ENCODE data around the gene SAT1. TPM values are rescaled to one million over a fixed set of nuclear protein-coding genes. Genes with fewer than 3 reads are reported as not detected.

The SAT1 gene
- polyA plus RNA-seq, 1 donor (not counting 4 experiments of a cell fraction or from before 2014, with no cell fraction given): 1,607 TPM

DNA sequence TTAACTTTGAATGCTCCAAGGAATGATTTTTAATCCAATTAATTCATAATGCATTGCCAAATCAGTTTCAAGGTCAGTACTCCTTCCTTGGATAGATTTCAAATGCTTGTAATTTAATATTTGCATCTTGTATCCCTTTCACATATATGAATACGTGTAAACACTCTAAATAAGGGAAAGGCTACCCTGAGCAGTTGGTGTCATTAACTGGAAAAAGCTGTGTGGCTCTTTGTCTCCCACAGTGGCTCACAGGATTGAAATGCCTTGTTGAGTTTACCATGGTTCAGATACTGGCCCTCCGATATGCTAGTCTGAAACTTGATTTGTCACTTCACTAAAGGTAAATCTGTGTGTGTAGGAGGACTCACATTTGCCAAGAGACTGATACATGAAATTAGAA is 23.2 kb upstream of the SAT1 start:
- no peaks in the 10 kb centered on the region for H3K9me3 ChIP-seq (ENCODE audit: control insufficient read depth, low read depth, low read length)
- no peak for DNase-seq (ENCODE audit: low read depth, low spot score)
- no peaks in the 10 kb centered on the region for H3K36me3 ChIP-seq (ENCODE audit: control insufficient read depth in 2 of 2, extremely low read depth in 1 of 2, insufficient read depth in 2 of 2, low read length in 2 of 2)
- no peaks in the 10 kb centered on the region for H3K4me1 ChIP-seq (ENCODE audit: control insufficient read depth, extremely low read depth, insufficient read depth, low read length)
- H3K27me3 ChIP-seq (ENCODE audit: control insufficient read depth, extremely low read depth, insufficient read depth, low read length): no peaks in the 10 kb centered on the region
- dilution Hi-C loops (cut with MboI; ENCODE audit: extremely low pct_ligation_motif_present, low sequenced_read_pairs): no loop called here
- H3K4me3 ChIP-seq (ENCODE audit: control insufficient read depth in 2 of 3, extremely low read depth in 1 of 3, insufficient read depth in 2 of 3, low read depth in 1 of 3, low read length in 3 of 3): no peak overlapping the region
- H3K79me2 ChIP-seq (ENCODE audit: control insufficient read depth, insufficient read depth, low read length): no peaks in the 10 kb centered on the region
- H2AFZ ChIP-seq (ENCODE audit: control insufficient read depth, low read length): no peak overlapping the region
- H3K27ac ChIP-seq (ENCODE audit: control insufficient read depth, insufficient read depth, low read length): no peak overlapping the region
- H4K20me1 ChIP-seq (ENCODE audit: control insufficient read depth, extremely low read depth, insufficient read depth, low read length): no peaks in the 10 kb centered on the region
- TF ChIP-seq, protein P1, sequence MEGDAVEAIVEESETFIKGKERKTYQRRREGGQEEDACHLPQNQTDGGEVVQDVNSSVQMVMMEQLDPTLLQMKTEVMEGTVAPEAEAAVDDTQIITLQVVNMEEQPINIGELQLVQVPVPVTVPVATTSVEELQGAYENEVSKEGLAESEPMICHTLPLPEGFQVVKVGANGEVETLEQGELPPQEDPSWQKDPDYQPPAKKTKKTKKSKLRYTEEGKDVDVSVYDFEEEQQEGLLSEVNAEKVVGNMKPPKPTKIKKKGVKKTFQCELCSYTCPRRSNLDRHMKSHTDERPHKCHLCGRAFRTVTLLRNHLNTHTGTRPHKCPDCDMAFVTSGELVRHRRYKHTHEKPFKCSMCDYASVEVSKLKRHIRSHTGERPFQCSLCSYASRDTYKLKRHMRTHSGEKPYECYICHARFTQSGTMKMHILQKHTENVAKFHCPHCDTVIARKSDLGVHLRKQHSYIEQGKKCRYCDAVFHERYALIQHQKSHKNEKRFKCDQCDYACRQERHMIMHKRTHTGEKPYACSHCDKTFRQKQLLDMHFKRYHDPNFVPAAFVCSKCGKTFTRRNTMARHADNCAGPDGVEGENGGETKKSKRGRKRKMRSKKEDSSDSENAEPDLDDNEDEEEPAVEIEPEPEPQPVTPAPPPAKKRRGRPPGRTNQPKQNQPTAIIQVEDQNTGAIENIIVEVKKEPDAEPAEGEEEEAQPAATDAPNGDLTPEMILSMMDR (optimal IDR thresholded peaks at IDR 0.05 in 1 of 3, IDR thresholded peaks at IDR 0.05 in 1 of 3, conservative IDR thresholded peaks at IDR 0.05 in 1 of 3; ENCODE audit: extremely low read depth in 1 of 3, insufficient read depth in 2 of 3, low read length in 3 of 3): no peak
- no peak for TF ChIP-seq EZH2 (IDR thresholded peaks at IDR 0.05; ENCODE audit: low read length)
- no peak overlapping the region for H3K9ac ChIP-seq (ENCODE audit: control insufficient read depth, extremely low read depth, insufficient read depth, low read length)
- FAIRE-seq: no peak
- H3K9me1 ChIP-seq (ENCODE audit: control insufficient read depth, extremely low read depth, insufficient read depth, low read length): no peaks in the 10 kb centered on the region
- no peak overlapping the region for H3K4me2 ChIP-seq (ENCODE audit: control insufficient read depth, extremely low read depth, insufficient read depth, low read depth, low read length)

DNA sequence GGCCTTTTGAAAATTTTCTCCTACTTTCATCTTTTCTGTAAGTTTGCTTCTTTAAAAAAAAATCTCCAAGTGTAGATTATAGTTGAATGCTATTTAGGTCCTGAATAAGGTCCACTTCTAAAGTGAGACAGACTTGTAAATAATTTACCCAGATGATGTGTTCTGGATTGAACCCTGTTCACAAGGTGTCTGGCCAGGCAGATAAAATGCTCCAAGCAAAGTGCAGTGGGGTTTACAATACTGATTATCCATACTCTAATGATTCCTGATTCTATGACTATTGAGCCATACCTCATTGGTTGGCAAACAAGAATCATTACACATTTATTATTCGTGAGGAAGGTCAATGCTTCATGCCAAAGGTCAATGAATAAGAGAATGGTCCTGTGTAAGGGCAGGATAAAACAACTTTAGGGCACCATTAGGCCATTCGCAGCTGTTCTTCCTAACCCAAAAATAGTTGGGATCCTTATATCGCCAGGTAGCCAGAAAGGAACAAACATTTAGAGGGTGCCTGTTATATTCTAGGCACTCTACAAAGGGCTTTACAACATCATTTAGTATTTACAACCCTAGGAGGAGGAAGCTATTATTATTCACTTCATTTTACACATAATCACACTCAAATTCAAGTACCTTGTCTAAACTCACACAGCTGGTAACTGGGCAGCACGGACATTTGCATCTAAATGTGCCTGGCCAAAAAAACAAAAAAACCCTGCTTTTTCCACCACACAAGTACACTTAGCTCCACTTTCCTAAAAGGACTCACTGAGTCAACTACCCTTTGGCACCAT is 18.6 kb upstream of the SAT1 start:
- DNase-seq (ENCODE audit: low read depth, low spot score): no peak
- H3K27ac ChIP-seq (ENCODE audit: control insufficient read depth, insufficient read depth, low read length): no peak overlapping the region
- no peak for FAIRE-seq
- H3K4me2 ChIP-seq (ENCODE audit: control insufficient read depth, extremely low read depth, insufficient read depth, low read depth, low read length): no peak overlapping the region
- dilution Hi-C loops (cut with MboI; ENCODE audit: extremely low pct_ligation_motif_present, low sequenced_read_pairs): no loop called here
- H3K9me1 ChIP-seq (ENCODE audit: control insufficient read depth, extremely low read depth, insufficient read depth, low read length): no peaks in the 10 kb centered on the region
- H4K20me1 ChIP-seq (ENCODE audit: control insufficient read depth, extremely low read depth, insufficient read depth, low read length): no peaks in the 10 kb centered on the region
- H2AFZ ChIP-seq (ENCODE audit: control insufficient read depth, low read length): no peak overlapping the region
- no peak overlapping the region for H3K4me3 ChIP-seq (ENCODE audit: control insufficient read depth in 2 of 3, extremely low read depth in 1 of 3, insufficient read depth in 2 of 3, low read depth in 1 of 3, low read length in 3 of 3)
- H3K27me3 ChIP-seq (ENCODE audit: control insufficient read depth, extremely low read depth, insufficient read depth, low read length): no peaks in the 10 kb centered on the region
- no peaks in the 10 kb centered on the region for H3K9me3 ChIP-seq (ENCODE audit: control insufficient read depth, low read depth, low read length)
- no peaks in the 10 kb centered on the region for H3K4me1 ChIP-seq (ENCODE audit: control insufficient read depth, extremely low read depth, insufficient read depth, low read length)
- no peaks in the 10 kb centered on the region for H3K79me2 ChIP-seq (ENCODE audit: control insufficient read depth, insufficient read depth, low read length)
- no peak overlapping the region for H3K9ac ChIP-seq (ENCODE audit: control insufficient read depth, extremely low read depth, insufficient read depth, low read length)
- no peak for TF ChIP-seq EZH2 (IDR thresholded peaks at IDR 0.05; ENCODE audit: low read length)
- TF ChIP-seq, protein P1 (optimal IDR thresholded peaks at IDR 0.05 in 1 of 3, IDR thresholded peaks at IDR 0.05 in 1 of 3, conservative IDR thresholded peaks at IDR 0.05 in 1 of 3; ENCODE audit: extremely low read depth in 1 of 3, insufficient read depth in 2 of 3, low read length in 3 of 3): no peak
- no peaks in the 10 kb centered on the region for H3K36me3 ChIP-seq (ENCODE audit: control insufficient read depth in 2 of 2, extremely low read depth in 1 of 2, insufficient read depth in 2 of 2, low read length in 2 of 2)

Measured in keratinocyte (primary cell).